Lower leg skin (tissue), 4 donors: ENCODE results near the gene RNU7-1. TPM values are rescaled to one million over a fixed set of nuclear protein-coding genes. Genes with fewer than 3 reads are reported as not detected.
A peak's percentile ranks its signal among the peaks of the same experiment; 100 is the strongest.

ENCODE experiments used
- DNase-seq, 2 donors: peaks; one replicate each; pipeline ENCODE4 v3.0.0-alpha.2; 2019; ENCODE audit warnings: low spot score in 2 of 2
- H3K4me3 ChIP-seq: fragments of 200-600 bp; sonication (generic); 2 replicates; pipeline ENCODE4 v1.5.1; 2017; ENCODE audit warnings: mild to moderate bottlenecking, low read depth; ENCODE audit not compliant: poor library complexity, severe bottlenecking
- POLR2A ChIP-seq, 2 donors: fragments of 450-650 bp; IDR thresholded peaks; one replicate each; pipeline ENCODE4 v1.6.1; 2016 to 2017; ENCODE audit warnings: antibody characterized with exemption in 2 of 2, mild to moderate bottlenecking in 1 of 2, moderate library complexity in 1 of 2
- WGBS, 2 donors: methylation state at CpG; one replicate each; pipeline ENCODE4 v1.1.5; 2018; 5-methylcytosine and 5-hydroxymethylcytosine counted together
- intact Hi-C: fragments of 100-400 bp; cut with DNase I; formaldehyde crosslinking; loops from one replicate; pipeline ENCODE4 v1.15.0; 2023; ENCODE audit warnings: low total_unique reads
- total RNA-seq, 4 donors: library from RNA; depleted of rRNA; stranded (reverse); fragments of >200 nt; gene quantifications; one replicate each; pipeline ENCODE4 v1.1.0, GENCODE V29; 2016
- TF ChIP-seq, protein P1 (sequence below), 3 donors: fragments of 450-650 bp; IDR thresholded peaks; one replicate each; pipeline ENCODE4 v1.5.1; 2016; ENCODE audit warnings: antibody characterized with exemption in 3 of 3, mild to moderate bottlenecking in 3 of 3, moderate library complexity in 2 of 3

Gene RNU7-1
- total RNA-seq, 4 donors from 2014 or later = not detected

DNA sequence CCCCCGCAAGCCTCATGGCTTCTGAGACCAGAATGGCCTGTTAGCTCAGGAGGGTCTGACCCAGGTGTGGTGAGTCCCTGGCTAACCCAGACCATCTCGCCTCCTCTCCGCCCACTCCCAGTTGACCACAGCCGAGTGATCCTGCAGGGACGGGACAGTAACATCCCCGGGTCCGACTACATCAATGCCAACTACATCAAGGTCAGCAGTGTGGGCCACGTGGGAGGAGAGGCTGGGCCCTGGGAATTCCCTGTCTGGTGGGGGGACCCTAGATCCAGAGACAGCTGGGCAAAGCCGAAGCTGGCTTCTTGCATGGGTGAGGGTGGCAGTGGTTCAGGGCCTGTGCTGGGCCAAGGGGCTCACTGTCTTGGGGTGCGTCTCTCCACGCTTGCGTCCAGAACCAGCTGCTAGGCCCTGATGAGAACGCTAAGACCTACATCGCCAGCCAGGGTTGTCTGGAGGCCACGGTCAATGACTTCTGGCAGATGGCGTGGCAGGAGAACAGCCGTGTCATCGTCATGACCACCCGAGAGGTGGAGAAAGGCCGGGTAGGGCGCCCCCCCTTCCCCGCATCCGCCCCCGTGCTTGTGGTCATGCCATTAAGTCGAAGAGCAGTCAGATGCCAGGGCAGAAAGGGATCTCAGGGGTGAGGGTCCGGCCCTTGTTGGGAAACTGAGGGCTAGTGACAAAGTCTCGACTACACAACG lies 12.6 kb downstream of the RNU7-1 start:
- DNase-seq = peak in 1 of 2 donors; percentile 88
- no peak for TF ChIP-seq POLR2A (IDR thresholded peaks at IDR 0.05)
- intact Hi-C loops = loop anchor here (10.0 kb wide), 1 partner anchor 139 kb away; the partner anchor contains the start of gene C1R
- H3K4me3 ChIP-seq = no peak overlapping the region
- WGBS, 2 donors = 81 to 82% methylated on average over 28 of the region's 28 CpGs

DNA sequence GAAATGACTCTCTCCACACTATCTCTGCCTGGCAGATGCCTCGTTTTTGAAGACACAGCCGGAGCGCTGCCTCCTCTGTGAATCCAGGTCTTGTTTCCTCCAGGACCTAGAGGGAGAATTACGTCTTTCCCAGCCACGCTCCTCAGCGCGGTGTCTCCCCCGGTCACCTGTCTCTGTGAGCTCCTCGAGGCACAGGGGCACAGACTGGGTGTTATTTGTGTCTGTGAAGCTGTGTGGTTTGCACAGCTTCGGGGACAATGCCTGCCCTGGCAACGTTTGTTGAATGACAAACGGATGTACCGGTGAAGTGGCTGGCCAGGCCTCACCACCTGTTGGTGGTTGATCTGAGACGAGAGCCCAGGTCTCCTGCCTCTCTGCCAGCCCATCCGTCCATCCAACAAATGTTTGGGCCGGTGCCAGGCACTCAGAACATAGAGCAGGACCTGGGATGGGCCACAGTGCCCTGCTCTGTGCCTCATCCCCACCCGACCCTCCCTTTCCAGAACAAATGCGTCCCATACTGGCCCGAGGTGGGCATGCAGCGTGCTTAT lies 13.6 kb downstream of the RNU7-1 start:
- TF ChIP-seq, protein P1, sequence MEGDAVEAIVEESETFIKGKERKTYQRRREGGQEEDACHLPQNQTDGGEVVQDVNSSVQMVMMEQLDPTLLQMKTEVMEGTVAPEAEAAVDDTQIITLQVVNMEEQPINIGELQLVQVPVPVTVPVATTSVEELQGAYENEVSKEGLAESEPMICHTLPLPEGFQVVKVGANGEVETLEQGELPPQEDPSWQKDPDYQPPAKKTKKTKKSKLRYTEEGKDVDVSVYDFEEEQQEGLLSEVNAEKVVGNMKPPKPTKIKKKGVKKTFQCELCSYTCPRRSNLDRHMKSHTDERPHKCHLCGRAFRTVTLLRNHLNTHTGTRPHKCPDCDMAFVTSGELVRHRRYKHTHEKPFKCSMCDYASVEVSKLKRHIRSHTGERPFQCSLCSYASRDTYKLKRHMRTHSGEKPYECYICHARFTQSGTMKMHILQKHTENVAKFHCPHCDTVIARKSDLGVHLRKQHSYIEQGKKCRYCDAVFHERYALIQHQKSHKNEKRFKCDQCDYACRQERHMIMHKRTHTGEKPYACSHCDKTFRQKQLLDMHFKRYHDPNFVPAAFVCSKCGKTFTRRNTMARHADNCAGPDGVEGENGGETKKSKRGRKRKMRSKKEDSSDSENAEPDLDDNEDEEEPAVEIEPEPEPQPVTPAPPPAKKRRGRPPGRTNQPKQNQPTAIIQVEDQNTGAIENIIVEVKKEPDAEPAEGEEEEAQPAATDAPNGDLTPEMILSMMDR (IDR thresholded peaks at IDR 0.05) = no peak
- TF ChIP-seq POLR2A (IDR thresholded peaks at IDR 0.05) = no peak
- intact Hi-C loops = loop anchor here (10.0 kb wide), 1 partner anchor 138 kb away; the partner anchor contains the start of gene C1R
- 78 to 84% methylated on average over 19 to 20 of the region's 20 CpGs for WGBS, 2 donors
- no peak overlapping the region for H3K4me3 ChIP-seq
- no peak for DNase-seq

- 49 to 68% methylated on average over 28 of the region's 28 CpGs for WGBS, 2 donors
- intact Hi-C loops = loop anchor here (10.0 kb wide), 1 partner anchor 137 kb away; the partner anchor contains the start of gene C1R
- H3K4me3 ChIP-seq = no peak overlapping the region
- TF ChIP-seq, protein P1 (IDR thresholded peaks at IDR 0.05) = no peak
- TF ChIP-seq POLR2A (IDR thresholded peaks at IDR 0.05) = no peak
- no peak for DNase-seq
Observed at GRCh38 chr12:6957741-6958608, 14.4 kb downstream of the RNU7-1 start.

GRCh38 chr12:6958609-6959057 lies 15.0 kb downstream of the RNU7-1 start:
- intact Hi-C loops = loop anchor here (10.0 kb wide), 1 partner anchor 136 kb away; the partner anchor contains the start of gene C1R
- no peak for DNase-seq
- TF ChIP-seq, protein P1 (IDR thresholded peaks at IDR 0.05) = no peak
- TF ChIP-seq POLR2A (IDR thresholded peaks at IDR 0.05) = no peak
- 69% methylated on average over 10 of the region's 10 CpGs for WGBS, 2 donors
- no peak overlapping the region for H3K4me3 ChIP-seq

DNA sequence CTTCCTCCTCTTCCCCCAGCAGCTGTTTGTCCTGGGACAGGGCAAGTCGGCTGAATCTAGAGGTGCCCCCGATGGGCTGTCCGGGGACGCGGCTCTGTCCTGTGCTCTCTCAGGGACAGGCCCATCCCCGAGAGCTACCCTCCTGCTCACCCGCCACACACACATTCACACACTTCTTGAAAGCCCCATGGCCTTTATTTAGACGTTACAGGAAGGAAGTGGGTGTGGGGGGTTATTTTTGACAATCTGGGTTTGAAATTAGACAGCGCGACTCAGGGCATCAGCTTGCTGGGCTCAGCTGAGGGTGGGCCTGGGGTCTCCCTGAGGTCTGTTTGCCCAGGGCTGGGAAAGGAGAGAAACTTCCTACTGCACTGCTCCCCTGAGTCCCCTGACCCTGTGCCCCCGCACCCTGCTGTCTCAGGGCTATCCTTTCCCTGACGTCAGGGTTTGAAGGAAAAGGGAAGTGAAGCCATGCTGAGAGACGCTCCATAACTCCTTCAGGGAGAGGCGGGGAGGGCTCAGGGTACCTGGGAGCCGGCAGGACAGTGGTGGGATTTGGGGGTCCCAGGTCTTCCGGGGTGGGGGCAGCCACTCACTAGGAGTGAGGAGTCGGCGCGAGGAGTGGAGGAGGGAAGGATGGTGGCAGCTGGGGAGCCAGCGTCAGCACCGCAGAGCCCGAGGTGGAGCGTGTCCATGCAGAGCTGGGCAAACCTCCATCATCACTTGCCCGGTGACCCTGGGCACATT lies 15.6 kb downstream of the RNU7-1 start:
- DNase-seq = peak in 1 of 2 donors; percentile 87
- 59 to 70% methylated on average over 24 of the region's 24 CpGs for WGBS, 2 donors
- H3K4me3 ChIP-seq = no peak overlapping the region
- TF ChIP-seq, protein P1 (IDR thresholded peaks at IDR 0.05) = no peak
- TF ChIP-seq POLR2A (IDR thresholded peaks at IDR 0.05) = no peak
- intact Hi-C loops = loop anchor here (10.0 kb wide), 1 partner anchor 136 kb away; the partner anchor contains the start of gene C1R
